ENCODE results near the gene LYPD6.

DNA sequence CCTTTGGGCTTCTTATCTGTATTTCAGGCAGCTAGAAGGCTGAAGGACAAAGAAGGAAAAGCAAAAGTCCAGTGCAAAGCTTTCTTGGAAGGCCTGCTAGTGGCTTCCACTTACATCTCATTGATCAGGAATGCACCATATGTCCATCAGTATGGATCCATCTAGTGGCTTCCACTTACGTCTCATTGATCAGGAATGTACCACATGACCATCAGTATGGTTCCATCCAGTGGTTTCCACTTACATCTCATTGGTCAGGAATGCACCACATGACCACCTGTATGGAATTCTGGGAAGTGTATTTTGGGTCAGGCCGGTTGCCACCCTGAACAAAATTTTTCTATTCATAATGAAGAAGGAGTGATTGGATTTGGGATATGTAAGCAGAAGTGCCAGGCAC lies 70.6 kb downstream of the LYPD6 start:
- no peak for TF ChIP-seq BHLHE40 (IDR thresholded peaks at IDR 0.05; ENCODE audit: borderline replicate concordance)
- no peak for TF ChIP-seq ARNT (IDR thresholded peaks at IDR 0.05)
- no peak for TF ChIP-seq FOXA1 (IDR thresholded peaks at IDR 0.05)
- no peak for TF ChIP-seq SP1 (IDR thresholded peaks at IDR 0.05)
- TF ChIP-seq, protein P1, sequence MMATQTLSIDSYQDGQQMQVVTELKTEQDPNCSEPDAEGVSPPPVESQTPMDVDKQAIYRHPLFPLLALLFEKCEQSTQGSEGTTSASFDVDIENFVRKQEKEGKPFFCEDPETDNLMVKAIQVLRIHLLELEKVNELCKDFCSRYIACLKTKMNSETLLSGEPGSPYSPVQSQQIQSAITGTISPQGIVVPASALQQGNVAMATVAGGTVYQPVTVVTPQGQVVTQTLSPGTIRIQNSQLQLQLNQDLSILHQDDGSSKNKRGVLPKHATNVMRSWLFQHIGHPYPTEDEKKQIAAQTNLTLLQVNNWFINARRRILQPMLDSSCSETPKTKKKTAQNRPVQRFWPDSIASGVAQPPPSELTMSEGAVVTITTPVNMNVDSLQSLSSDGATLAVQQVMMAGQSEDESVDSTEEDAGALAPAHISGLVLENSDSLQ (IDR thresholded peaks at IDR 0.05) = no peak
- TF ChIP-seq TARDBP (IDR thresholded peaks at IDR 0.05) = no peak
- TF ChIP-seq SUZ12 (IDR thresholded peaks at IDR 0.05) = no peak
- TF ChIP-seq L3MBTL2 (conservative IDR thresholded peaks at IDR 0.05) = no peak
- TF ChIP-seq HDGF (IDR thresholded peaks at IDR 0.05; ENCODE audit: borderline replicate concordance) = no peak
- TF ChIP-seq FOXK2 (IDR thresholded peaks at IDR 0.05) = no peak
- no peak for TF ChIP-seq ELF4 (IDR thresholded peaks at IDR 0.05)
- TF ChIP-seq CTBP1 (IDR thresholded peaks at IDR 0.05; ENCODE audit: borderline replicate concordance) = no peak

All from HEK293T (cell line).